Measurements from ENCODE around the gene ROCK1.
"Not testable (repeated sequence)": the region's sequence is repeated elsewhere in the genome, so short reads cannot be mapped to it uniquely, and the experiment has no call there.

Gene ROCK1

DNA sequence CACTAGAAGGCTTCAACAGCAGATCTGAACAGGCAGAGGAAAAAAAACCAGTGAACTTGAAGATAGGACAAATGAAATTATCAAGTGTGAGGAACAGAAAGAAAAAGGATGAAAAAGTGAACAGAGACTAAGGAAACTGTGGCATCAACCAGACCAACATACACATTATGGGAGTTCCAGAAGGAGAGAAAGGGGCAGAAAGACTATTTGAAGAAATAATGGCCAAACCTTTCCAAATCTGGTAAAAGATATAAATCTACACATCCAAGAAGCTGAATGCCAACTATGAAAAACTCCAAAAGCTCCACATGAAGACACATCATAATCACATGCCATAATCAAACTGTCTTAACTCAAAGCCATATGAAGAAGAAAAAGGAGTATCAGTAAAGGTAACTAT, 79.8 kb downstream of the ROCK1 start:
- Histone ChIP-seq H3K79me2 (ENCODE audit: insufficient read depth, low read length) (peaks cover 25% of the 10 kb centered on the region), H3F3A (ENCODE audit: insufficient read depth) (peaks cover 3% of the 10 kb centered on the region; the same call in 1 of the 2 replicates), H3K27me3 (ENCODE audit: low read length) (no peaks in the 10 kb centered on the region), H3K9me2 (replicated peaks; ENCODE audit: insufficient read depth, low read length) (no peaks in the 10 kb centered on the region), H3K9me3 (ENCODE audit: insufficient read depth, low read length) (no peaks in the 10 kb centered on the region), H3K9ac (ENCODE audit: low read length) (no peak overlapping the region), H3K4me2 (ENCODE audit: low read depth, low read length, poor library complexity, severe bottlenecking) (no peak overlapping the region), H3K36me3 (ENCODE audit: low read length) (peaks cover 10% of the 10 kb centered on the region; the same call in 1 of the 2 replicates), H3K27ac (ENCODE audit: low read depth, low read length) (no peak overlapping the region), H4K20me1 (ENCODE audit: low read depth, low read length) (no peaks in the 10 kb centered on the region), H3K4me3 (ENCODE audit: insufficient read depth, low read length, poor library complexity, severe bottlenecking) (no peak overlapping the region), H2AFZ (ENCODE audit: low read depth, low read length, severe bottlenecking) (no peak overlapping the region)
- no peak for TF ChIP-seq EZH2phosphoT487 (conservative IDR thresholded peaks at IDR 0.05; ENCODE audit: low read length)
- TF ChIP-seq, protein P1, sequence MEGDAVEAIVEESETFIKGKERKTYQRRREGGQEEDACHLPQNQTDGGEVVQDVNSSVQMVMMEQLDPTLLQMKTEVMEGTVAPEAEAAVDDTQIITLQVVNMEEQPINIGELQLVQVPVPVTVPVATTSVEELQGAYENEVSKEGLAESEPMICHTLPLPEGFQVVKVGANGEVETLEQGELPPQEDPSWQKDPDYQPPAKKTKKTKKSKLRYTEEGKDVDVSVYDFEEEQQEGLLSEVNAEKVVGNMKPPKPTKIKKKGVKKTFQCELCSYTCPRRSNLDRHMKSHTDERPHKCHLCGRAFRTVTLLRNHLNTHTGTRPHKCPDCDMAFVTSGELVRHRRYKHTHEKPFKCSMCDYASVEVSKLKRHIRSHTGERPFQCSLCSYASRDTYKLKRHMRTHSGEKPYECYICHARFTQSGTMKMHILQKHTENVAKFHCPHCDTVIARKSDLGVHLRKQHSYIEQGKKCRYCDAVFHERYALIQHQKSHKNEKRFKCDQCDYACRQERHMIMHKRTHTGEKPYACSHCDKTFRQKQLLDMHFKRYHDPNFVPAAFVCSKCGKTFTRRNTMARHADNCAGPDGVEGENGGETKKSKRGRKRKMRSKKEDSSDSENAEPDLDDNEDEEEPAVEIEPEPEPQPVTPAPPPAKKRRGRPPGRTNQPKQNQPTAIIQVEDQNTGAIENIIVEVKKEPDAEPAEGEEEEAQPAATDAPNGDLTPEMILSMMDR (IDR thresholded peaks at IDR 0.05; ENCODE audit: insufficient read depth, low read length, poor library complexity, severe bottlenecking), result no peak

DNA sequence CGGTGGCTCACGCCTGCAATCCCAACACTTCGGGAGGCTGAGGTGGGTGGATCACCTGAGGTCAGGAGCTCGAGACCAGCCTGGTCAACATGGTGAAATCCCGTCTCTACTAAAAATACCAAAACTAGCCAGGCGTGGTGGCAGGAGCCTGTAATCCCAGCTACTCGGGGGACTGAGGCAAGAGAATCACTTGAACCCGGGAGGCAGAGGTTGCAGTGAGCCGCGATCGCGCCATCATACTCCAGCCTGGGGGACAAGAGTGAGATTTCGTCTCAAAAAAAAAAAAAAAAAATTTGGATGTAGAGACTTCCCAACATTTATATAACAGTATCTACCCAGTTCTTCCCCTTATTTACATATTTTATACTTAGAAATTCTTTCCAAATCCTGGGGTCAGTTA, 93.4 kb downstream of the ROCK1 start:
- not testable (repeated sequence) for H3F3A ChIP-seq (ENCODE audit: insufficient read depth); H2AFZ ChIP-seq (ENCODE audit: low read depth, low read length, severe bottlenecking); H3K9me3 ChIP-seq (ENCODE audit: insufficient read depth, low read length); H3K4me2 ChIP-seq (ENCODE audit: low read depth, low read length, poor library complexity, severe bottlenecking); H3K9ac ChIP-seq (ENCODE audit: low read length); H3K27ac ChIP-seq (ENCODE audit: low read depth, low read length); H3K27me3 ChIP-seq (ENCODE audit: low read length); H3K9me2 ChIP-seq (replicated peaks; ENCODE audit: insufficient read depth, low read length); H3K4me3 ChIP-seq (ENCODE audit: insufficient read depth, low read length, poor library complexity, severe bottlenecking); H3K79me2 ChIP-seq (ENCODE audit: insufficient read depth, low read length); H4K20me1 ChIP-seq (ENCODE audit: low read depth, low read length)
- H3K36me3 ChIP-seq (ENCODE audit: low read length), result peaks cover 60% of the 10 kb centered on the region

DNA sequence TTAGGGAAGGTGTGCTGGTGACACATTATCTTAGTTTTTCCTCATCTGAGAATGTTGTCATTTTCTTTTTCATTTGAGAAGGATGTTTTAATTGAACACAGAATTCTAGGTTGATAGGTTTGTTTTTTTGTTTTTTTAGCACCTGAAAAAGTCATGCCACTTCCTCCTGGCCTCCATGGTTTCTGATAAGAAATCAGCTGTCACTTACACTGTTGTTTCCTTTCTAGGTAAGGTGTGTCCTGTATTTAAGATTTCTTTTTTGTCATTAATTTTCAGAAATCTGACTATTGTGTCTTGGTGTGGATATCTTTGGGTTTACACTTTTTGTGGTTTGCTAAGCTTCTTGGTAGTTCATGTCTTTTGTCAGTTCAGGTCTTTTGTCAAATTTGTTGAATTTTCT, 99.3 kb downstream of the ROCK1 start:
- TF ChIP-seq, protein P1 (IDR thresholded peaks at IDR 0.05; ENCODE audit: insufficient read depth, low read length, poor library complexity, severe bottlenecking), result no peak
- no peak for TF ChIP-seq EZH2phosphoT487 (conservative IDR thresholded peaks at IDR 0.05; ENCODE audit: low read length)
- Histone ChIP-seq H4K20me1 (ENCODE audit: low read depth, low read length) (no peaks in the 10 kb centered on the region), H3K27me3 (ENCODE audit: low read length) (no peaks in the 10 kb centered on the region), H3F3A (ENCODE audit: insufficient read depth) (no peaks in the 10 kb centered on the region), H3K27ac (ENCODE audit: low read depth, low read length) (no peak overlapping the region), H3K9me2 (replicated peaks; ENCODE audit: insufficient read depth, low read length) (no peaks in the 10 kb centered on the region), H3K4me3 (ENCODE audit: insufficient read depth, low read length, poor library complexity, severe bottlenecking) (no peak overlapping the region), H3K36me3 (ENCODE audit: low read length) (peaks cover 57% of the 10 kb centered on the region), H3K9me3 (ENCODE audit: insufficient read depth, low read length) (no peaks in the 10 kb centered on the region; the same call in 1 of the 2 replicates), H2AFZ (ENCODE audit: low read depth, low read length, severe bottlenecking) (no peak overlapping the region), H3K9ac (ENCODE audit: low read length) (no peak overlapping the region), H3K79me2 (ENCODE audit: insufficient read depth, low read length) (no peaks in the 10 kb centered on the region), H3K4me2 (ENCODE audit: low read depth, low read length, poor library complexity, severe bottlenecking) (no peak overlapping the region)

DNA sequence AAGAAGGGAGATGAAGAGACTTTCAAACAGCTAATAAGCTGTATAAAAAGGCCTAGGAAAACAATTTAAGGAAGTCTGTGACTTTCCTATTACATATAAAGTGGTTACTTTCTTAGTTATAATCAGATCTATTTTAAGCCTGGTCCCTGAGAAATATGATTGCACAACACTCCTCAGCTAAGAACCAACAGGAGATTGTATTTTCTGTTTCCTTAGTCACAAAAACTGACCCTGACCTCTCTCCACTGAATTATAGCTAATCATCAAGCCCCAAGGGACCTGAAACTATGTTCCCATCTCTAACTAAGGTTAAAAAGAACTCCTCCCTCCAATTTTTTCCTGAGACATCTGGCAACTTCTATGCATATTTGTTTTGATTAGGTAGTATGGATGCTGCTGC, 106.9 kb downstream of the ROCK1 start:
- peaks cover 44% of the 10 kb centered on the region for H3K36me3 ChIP-seq (ENCODE audit: low read length)
- H4K20me1 ChIP-seq (ENCODE audit: low read depth, low read length), result no peaks in the 10 kb centered on the region
- H3K79me2 ChIP-seq (ENCODE audit: insufficient read depth, low read length), result no peaks in the 10 kb centered on the region; the same call in 1 of the 2 replicates
- TF ChIP-seq, protein P1 (IDR thresholded peaks at IDR 0.05; ENCODE audit: insufficient read depth, low read length, poor library complexity, severe bottlenecking), result no peak
- no peak for TF ChIP-seq EZH2phosphoT487 (conservative IDR thresholded peaks at IDR 0.05; ENCODE audit: low read length)
- H3K9me3 ChIP-seq (ENCODE audit: insufficient read depth, low read length), result no peaks in the 10 kb centered on the region
- H3K9ac ChIP-seq (ENCODE audit: low read length), result no peak overlapping the region
- no peak overlapping the region for H3K4me2 ChIP-seq (ENCODE audit: low read depth, low read length, poor library complexity, severe bottlenecking)
- no peak overlapping the region for H3K4me3 ChIP-seq (ENCODE audit: insufficient read depth, low read length, poor library complexity, severe bottlenecking)
- 0 out of 2 replicates have a peak, but pooled peaks cover 6% of the 10 kb centered on the region for H3F3A ChIP-seq (ENCODE audit: insufficient read depth)
- H3K27me3 ChIP-seq (ENCODE audit: low read length), result no peaks in the 10 kb centered on the region
- H2AFZ ChIP-seq (ENCODE audit: low read depth, low read length, severe bottlenecking), result no peak overlapping the region
- no peak overlapping the region for H3K27ac ChIP-seq (ENCODE audit: low read depth, low read length)
- no peaks in the 10 kb centered on the region for H3K9me2 ChIP-seq (replicated peaks; ENCODE audit: insufficient read depth, low read length)

Measured in SU-DHL-6 (cell line).